Middle frontal gyrus (tissue), 1 donor: ENCODE measurements around the gene ANKRD11.

ENCODE experiments used
- DNase-seq: peaks from one replicate; pipeline ENCODE4 v3.0.0-alpha.2; 2015; ENCODE audit warnings: low spot score; ENCODE audit errors: extremely low spot score

The ANKRD11 gene

DNA sequence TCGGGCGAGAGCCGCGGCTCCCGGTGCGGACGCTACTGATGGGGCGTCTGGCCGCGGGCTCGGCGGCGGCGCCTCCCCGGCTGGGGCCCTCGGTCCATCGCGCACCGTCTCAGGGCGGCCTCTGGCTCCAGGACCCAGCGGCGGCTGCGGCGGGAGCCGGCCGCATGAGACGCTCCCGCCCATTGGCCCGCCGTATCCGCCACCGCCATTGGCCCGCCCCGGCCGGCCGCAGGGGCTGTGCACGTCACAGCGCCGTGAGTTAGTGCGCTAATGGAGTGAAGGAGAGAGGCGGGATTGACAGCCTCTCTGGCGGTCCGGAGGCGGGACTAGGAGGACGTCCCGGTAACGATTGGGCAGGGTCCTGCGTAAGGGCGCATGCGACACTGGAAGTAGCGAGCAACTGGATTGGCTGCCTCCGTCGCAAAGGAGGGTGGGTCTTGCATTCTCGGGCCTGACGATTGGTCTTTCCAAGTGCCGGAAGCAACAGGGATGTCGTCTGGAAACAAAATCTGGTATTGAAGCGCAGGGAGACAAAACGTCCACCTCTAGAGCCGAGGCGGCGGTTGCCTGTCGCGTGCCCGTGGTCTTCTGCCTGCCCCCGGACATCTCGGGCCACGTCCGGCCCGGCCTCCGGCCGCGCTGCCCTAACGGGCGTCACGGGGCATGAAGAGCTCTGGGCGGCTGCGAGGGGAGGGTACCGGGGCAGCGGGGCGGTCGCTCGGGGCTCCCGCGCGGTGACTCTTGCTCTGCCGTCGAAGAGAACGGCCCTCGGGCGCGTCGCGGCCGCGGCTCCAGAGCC is at the start of gene ANKRD11:
TSS of gene ANKRD11 (minus strand) at position 123 of the 799 bp plus-strand sequence. CDS start 173,542 bp downstream, outside the sequence.
- DNase-seq, result peak; percentile 99

GRCh38 chr16:89538286-89538685 is 47.9 kb upstream of the ANKRD11 start:
- no peak for DNase-seq

DNA sequence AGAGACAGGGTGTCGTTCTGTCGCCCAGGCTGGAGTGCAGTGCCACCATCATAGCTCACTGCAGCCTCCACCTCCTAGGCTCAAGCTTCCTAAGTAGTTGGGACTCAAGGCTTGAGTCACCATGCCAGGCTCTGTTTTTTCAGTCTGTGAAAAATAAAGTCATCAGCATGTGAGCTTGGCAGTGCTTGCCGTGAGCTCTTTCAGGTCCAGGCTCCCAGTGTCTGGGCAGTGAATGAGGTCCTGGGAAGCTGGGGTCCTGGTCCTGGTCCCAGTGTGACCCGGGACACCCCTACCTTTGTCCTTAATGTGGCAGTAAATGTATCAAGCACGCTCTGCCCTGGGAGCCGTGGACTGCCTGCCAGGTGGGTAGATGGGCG is 47.2 kb upstream of the ANKRD11 start:
- DNase-seq, result no peak

- DNase-seq, result peak; percentile 39
Observed at GRCh38 chr16:89536886-89537548, 46.7 kb upstream of the ANKRD11 start.

- no peak for DNase-seq
Observed at GRCh38 chr16:89536371-89536770, 46.0 kb upstream of the ANKRD11 start.

DNA sequence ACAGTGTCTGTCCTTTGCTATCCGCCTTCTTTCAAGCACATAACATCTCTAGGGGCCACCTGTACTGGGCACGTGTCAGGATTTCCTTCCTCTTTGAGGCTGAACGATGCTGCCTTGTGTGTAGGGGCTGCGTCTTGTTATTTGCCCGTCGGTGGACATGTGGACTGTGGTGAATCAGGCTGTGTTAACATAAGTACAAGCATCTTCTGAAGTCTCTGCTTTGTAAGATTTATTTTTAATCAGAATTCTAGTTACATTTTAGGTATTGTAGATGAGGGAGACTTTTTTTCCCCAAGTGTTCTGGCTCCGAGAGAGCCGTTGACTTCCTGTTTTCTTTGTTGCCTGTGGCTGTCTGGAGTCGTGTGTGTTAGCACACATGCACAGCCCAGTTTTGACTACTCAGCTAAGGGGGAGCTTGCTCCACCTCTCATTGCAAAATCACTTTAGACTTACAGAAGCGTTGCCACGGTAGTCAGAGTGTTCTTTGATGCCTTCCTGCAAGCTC is 43.9 kb upstream of the ANKRD11 start:
- DNase-seq, result no peak

GRCh38 chr16:89531821-89532526 is 41.6 kb upstream of the ANKRD11 start:
- DNase-seq, result no peak

DNA sequence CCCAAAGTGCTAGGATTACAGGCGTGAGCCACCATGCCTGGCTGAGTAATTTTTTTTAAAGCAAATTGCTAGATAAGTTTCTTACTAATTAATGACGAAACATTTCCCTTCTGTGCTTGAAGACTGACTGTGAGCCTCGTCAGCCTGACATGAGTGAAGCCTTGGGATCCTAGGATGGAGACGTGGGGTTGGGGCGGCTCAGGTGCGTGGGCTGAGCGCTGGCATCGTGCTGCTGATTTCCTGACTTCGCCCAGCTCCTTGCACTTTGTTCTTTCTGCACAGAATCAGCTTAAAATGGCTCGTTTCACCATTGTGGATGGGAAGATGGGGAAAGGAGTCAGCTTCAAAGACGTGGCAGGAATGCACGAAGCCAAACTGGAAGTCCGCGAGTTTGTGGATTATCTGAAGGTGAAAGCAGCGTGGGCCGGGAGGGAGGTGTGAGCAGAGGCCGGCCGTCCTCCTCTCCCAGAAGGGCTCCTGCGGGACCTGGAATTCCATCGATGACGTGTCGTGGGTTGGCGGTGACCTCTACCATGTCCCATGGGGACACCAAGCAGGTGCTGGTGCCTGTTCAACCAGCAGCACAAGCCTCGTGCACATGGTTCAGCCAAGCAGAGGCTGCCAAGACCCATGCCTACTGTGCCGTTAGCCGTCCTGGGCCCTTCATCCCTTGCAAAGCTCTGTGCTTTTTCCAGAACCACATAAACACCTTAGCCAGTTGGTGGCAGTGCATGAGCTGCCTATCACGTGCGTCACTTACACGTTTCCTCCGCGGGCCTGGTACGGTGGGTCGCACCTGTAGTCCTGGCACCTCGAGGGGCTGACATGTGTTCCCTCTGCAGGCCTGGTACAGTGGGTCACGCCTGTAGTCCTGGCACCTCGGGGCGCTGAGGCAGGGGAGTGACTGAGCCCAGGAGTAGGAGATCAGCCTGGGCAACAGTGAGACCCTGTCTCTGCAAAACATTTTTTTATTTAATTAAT is 40.3 kb upstream of the ANKRD11 start:
- no peak for DNase-seq

GRCh38 chr16:89529097-89529496 is 38.7 kb upstream of the ANKRD11 start:
- no peak for DNase-seq

DNA sequence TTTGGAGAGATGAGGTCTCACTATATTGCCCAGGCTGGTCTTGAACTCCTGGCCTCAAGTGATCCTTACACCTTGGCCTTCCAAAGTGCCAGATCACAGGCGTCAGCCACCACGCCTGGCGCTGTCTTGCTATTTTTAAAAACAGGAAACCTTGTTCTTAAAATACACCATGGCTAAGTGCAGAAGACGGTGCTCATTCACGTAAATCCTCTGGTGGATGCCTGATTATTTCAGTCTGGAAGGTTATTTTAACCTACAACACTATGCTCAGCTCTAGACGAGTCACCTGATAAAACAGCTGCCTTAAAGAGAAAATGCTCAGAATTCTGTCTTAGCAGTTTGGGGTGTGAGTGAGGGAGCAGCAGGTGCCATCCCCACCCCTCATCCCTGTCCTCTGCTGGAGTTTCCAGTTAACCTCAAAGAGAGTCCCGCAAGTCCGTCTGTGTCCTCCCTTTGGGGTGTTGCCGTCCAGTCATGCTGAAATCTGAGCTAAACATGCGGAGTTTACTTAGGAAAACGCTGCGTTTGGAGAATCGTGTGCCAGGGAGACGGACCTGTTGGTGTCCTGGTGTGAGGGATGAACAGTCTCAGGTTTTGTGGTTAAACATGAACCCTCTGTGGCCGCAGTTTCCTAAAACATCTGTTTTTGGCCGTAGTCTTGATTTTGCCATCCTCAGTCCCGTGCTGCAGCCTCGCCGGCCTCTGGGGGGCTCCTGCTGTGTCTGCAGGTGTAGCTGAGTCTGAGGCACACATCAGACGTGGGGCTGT is 35.0 kb upstream of the ANKRD11 start:
- no peak for DNase-seq

DNA sequence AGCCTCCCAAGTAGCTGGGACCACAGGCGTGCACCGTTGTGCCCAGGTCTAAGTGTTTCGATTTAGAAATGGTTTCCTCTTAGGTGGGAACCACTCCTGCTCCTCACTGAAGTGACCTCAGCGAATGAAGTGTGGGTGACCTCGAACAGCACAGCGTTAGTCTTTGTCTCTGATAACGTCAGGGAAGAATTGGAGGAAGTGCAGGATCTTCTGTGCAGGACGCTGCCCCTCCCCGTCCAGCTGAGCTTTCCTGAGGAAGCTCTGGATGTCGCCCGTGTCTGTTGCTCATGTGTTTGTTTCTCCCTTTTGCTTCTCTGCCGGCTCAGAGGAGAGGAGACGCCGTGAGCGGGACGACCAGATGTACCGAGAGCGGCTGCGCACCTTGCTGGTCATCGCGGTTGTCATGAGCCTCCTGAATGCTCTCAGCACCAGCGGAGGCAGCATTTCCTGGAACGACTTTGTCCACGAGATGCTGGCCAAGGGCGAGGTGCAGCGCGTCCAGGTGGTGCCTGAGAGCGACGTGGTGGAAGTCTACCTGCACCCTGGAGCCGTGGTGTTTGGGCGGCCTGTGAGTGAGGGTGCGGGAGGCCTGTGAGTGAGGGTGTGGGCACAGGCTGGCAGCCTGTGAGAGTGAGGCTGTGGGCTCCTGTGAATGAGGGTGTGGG is 33.5 kb upstream of the ANKRD11 start:
- DNase-seq, result no peak

- no peak for DNase-seq
Observed at GRCh38 chr16:89522287-89522686, 31.9 kb upstream of the ANKRD11 start.

GRCh38 chr16:89519881-89520280 is 29.5 kb upstream of the ANKRD11 start:
- no peak for DNase-seq

DNA sequence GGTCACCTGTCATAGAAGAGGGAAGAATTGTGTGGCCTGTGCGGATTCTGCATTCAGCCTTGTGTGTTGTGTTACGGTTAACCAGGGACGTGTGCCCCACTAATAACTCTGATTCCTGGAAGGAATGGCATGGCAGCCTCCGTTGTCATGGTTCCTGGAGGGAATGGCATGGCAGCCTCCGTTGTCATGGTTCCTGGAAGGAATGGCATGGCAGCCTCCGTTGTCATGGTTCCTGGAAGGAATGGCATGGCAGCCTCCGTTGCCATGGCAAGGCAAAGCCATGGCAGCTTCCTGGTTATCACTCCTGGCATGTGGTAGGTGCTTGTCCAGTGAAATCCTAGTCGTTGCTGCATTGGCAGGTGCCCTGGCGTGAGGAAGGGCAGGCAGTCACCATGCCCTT is 26.8 kb upstream of the ANKRD11 start:
- DNase-seq, result no peak

DNA sequence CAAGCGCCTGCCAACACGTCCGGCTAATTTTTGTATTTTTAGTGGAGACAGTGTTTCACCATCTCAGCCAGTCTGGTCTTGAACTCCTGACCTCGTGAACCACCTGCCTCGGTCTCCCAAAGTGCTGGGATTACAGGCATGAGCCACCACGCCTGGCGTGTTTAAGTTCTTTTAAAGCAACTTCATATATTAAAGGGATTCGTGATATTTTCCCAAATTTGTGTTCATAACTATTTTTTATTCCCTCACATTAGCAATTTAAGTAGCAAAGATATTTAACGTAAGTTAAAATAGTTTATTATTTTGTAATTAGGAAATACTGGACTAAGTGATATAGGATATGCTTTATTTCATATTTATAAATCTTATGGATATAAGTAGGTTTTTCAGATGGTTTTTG is 22.1 kb upstream of the ANKRD11 start:
- DNase-seq, result no peak

DNA sequence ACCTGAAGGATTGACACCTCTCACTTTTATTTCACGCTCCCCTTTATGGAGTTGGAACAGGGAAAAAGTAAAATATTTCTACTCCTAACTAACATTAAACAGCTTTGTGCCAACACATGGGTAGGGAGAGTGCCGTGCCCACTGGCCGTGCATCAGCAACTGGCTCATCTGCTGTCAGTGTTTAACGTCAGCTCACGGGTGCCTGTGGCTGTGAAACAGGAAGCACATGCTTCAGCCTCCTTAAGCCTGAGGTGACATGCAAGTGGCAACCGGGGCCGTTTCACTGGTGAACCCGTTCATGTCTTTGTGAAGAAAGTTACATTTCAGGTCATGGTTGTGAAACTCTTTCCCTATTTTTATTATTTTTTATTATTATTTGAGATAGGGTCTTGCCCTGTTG is 21.0 kb upstream of the ANKRD11 start:
- no peak for DNase-seq

GRCh38 chr16:89510526-89510925 is 20.2 kb upstream of the ANKRD11 start:
- no peak for DNase-seq

- DNase-seq, result peak; percentile 76
Observed at GRCh38 chr16:89507834-89508590, 17.7 kb upstream of the ANKRD11 start, which contains the start of gene SPG7. TSS of gene SPG7 (plus strand) at chr16:89508403. CDS start at chr16:89508418, 15 bp downstream.
